CD4-positive, alpha-beta T cell treated with Interferon gamma for 1 hour (primary cell): ENCODE results near the gene NBEAL1.
"Not testable (repeated sequence)": the region's sequence is repeated elsewhere in the genome, so short reads cannot be mapped to it uniquely, and the experiment has no call there.

Source experiments
- DNase-seq: peaks from one replicate; pipeline ENCODE4 v3.0.0-alpha.2; 2020

NBEAL1 gene

DNA sequence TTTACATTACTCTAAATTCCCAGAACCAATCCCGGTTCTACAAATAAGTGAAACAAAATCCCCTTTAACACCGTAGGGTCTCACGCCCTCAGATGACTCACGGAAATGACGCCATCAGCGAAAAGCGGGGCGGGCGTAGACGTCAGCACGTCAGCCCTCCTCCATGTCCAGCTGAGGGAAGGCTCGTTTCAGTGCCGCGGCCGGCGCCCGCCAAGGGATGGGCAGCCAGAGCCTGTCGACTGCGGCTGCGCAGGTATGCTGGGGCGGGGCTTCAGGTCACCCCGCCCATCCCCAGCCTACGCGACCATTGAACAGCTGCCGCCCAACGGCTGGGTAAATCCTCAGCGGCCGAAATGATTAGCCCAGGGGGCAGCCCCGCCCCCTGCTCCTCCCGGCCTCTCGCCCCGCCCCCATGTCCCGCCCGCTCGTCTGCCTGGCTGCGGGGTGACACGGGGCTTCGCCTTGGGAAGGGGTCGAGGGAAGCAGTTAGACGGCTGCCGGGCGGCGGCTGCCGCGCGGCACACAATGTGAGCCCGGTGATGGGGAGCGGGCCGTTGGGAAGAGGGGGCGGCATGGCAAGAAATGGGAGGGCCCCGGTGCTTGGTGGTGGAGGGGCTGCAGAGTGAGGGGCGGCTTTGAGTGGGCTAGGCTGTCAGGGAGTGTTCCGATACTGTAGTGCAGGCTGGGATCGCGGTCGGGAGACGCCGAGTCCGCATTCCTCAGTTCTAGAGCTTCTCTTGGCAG lies at the start of gene NBEAL1:
NBEAL1 (plus strand) TSS at position 420 of the 744 bp plus-strand sequence. CDS start 1,510 bp downstream, outside the sequence.
- peak; percentile 99 for DNase-seq

DNA sequence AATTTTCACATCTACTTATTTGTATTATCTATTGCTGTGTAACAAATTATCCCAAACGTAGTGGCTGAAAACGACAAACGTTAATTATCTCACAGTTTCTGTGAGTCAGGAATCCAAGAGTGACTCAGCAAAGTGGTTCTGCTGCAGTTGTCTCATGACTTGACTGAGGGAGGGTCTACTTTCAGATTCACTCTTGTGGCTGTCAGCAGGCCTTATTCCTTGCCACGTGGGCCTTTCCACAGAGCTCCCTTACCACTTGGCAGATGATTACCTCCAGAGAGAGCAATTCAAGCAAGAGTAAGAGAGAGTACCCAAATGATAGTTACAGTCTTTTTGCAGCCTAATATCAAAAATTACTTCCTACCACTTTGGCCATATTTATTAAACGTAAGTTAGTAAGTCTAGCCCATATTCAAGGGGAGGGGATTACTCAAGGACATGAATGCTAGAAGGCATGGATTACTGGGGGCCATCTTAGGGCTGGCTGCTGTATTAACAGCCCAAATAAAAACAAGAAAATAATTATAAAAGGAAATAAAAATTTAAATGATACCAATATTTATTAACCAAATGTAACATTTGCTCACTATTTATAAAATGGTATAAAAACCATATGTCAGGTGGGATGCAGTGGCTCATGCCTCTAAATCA lies 48.7 kb upstream of the NBEAL1 start:
- DNase-seq = no peak

DNA sequence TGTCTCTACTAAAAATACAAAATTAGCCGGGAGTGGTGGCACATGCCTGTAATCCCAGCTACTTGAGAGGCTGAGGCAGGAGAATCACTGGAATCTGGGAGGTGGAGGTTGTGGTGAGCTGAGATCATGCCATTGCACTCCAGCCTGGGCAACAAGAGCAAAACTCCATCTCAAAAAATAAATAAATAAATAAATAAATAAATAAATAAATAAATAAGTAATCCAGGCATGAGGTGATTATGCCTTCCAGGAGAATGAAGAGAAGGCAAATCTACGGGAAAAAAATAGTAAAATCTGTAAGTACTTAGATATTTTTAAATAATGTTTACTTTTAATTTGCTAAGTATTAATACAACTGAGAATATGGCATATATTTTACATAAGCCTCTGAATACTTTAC lies 45.3 kb upstream of the NBEAL1 start:
- not testable (repeated sequence) for DNase-seq

DNA sequence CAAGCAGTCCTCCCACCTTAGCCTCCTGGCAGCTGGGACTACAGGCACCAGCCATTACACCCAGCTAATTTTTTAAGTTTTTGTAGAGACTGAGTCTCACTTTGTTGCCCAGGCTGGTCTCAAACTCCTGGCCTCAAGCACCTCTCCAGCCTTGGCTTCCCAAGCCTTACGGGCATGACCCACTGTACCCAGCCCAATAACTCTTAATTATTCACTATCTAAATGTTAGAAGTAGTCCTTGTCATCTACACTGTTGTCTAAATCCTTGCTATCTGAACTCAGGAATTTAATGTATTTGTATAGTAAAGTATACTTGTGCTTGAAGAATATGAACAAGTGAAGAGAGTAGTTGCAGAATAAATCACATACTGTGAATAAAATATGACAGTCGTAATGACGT lies 37.9 kb upstream of the NBEAL1 start:
- no peak for DNase-seq

DNA sequence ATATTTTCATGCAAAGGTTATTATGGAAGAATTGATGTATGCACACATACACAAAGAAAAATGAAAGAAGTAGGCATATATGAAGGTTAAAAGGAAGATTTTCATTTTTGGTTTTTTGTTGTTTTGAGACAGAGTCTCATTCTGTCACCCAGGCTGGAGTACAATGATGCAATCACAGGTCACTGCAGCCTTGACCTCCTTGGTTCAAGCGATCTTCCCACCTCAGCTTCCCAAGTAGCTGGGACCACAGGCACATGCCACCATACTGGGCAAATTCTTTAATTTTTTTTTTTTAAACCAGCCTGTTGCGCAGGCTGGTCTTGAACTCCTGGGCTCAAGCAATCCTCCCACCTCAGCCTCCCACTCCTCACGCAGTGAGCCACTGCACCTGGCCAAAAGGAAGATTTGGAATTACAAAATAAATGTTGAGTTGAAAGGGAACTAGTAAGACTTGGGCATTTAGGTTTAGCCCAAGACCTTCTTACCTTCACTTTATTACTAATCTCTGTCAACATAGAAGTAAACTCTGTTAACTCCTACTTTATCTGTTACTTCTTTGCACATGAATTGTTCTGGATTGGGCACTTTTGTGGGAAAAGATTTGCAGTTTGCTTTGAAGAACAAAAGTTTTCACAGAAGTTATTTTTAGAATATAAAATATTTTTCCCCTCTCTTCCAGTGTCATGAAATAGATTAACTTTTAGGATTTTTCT lies 31.7 kb upstream of the NBEAL1 start:
- DNase-seq = no peak

DNA sequence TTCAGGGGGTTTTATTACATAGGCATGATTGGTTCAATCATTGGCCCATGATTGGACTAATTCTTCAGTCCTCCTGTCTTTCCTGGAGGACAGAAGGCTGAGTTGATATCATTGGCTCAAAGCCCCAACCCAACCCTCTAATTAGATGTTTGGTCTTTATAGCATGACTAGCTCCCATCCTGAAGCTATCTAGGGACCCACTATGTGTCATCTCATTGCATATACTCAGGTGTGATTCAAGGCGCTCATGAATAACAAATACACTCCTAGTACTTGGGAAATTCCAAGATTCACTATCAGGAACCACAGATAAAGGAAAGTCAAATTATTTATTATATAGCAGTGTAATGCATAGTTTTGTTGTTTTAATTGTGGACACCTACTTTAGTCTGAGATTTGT lies 24.9 kb upstream of the NBEAL1 start:
- DNase-seq = no peak

DNA sequence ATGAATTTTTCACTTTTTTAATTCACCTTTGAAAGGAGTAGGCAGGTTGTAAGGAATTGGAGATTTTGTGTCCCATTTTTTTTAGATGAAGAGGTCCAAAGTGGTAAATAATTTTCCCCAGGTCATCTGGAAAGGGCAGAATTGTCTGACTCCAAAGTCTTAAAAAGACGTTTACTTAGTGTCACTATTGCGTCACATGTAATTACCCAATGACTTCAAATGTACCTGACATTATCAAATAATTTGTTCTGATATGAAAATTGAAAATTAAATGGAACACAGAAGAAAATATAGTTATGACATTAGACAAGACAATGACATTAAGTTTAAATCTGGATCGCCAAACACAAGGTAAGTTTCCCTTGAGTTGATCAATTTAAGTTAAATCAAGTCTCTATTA lies 24.2 kb upstream of the NBEAL1 start:
- DNase-seq = no peak

DNA sequence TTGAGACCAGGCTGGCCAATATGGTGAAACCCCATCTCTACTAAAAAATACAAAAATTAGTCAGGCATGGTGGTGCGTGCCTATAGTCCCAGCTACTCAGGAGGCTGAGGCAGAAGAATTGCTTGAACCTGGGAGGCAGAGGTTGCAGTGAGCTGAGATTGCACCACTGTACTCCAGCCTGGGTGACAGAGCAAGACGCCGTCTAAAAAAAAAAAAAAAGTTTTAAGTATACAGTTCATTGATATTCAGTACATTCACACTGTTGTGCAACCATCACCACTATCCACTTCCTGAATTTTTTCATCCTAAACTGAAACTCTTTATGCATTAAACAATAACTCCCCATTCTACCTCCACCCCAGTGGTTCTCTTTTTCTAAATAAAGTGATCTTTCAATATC lies 17.6 kb upstream of the NBEAL1 start:
- peak; percentile 15 for DNase-seq

DNA sequence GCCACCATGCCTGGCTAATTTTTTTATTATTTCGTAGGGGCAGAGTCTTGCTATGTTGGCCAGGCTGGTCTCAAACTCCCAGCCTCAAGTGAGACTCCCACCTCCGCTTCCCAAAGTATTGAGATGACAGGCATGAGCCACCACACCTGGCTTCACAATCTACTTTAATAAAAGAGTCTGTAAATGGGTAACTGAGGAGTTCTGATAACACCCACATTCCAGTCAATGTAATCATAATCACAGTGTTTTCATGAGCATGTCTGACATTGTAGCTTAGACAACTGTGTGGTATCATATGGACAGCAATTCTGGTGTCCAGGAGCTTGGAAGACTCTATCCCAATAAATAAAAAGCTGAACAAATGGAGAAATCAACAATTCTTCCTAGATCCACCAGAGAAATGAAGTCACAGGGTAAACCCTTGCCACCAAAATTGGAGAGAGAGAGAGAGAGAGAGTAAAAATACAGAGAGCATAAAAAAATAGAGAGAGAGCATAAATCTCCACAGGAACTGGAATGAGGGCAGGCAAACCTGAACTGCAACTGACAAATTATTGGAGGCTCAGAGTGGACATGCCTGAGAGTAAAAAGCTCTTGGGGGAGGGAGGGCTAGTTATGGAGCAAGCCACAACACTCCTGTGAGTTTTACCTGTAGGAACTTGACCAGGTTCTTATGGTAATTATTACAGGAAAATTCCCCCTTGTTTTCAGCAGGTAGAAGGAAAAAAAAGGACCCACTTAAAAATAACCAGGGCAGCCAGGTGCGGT lies 12.4 kb upstream of the NBEAL1 start:
- no peak for DNase-seq

DNA sequence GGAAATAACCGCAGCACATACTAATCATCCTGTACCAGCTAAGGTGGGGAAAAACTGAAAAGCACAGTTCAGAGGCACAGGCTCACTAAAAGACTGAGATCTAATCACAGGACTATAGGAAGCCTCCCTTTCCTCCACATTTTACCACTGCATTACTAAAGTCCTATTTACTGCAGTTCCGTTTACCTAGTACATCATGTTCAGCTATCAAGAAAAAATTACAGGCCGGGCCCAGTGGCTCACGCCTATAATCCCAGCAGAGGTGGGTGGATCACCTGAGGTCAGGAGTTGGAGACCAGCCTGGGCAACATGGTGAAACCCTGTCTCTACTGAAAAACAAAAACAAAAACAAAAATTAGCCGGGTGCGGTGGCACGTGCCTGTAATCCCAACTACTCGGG lies 11.0 kb upstream of the NBEAL1 start:
- no peak for DNase-seq

DNA sequence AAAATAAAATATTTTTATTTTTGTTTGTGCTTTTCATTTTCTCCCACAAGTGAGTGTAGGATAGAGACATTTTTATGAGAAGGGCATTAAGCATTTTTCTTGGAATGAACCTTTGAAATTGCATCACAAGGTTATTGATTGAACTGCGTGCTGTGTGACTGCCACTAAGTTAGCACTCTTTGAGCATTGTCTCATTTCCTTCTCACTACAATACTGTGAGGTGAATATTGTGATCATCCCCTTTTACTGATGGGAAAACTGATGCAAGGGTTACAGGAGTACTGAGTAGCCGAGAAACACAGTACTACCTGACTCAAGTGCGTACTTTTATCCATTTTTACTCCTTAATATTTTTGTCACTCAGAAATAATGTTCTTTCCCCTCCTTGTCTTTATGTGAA lies 2.0 kb downstream of the NBEAL1 start:
- DNase-seq = no peak

DNA sequence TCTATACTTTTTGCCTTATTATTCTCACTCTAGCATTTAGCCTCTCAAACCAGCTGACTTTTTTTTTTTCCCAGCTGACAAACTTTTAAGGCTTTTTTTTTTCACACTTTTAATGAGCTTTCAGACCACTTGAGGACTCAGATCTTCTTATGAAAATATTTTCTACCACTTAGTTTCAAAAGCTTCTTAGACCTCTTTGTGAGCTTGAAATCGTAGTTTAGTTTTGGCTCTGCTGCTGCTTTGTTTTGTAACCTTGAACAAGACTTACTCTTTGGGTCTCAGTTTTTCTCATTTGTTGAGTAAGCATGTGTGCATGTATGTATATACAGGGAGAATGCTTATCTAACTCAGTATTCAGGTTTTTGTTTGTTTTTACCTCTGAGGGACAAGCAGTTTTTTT lies 3.5 kb downstream of the NBEAL1 start:
- no peak for DNase-seq

DNA sequence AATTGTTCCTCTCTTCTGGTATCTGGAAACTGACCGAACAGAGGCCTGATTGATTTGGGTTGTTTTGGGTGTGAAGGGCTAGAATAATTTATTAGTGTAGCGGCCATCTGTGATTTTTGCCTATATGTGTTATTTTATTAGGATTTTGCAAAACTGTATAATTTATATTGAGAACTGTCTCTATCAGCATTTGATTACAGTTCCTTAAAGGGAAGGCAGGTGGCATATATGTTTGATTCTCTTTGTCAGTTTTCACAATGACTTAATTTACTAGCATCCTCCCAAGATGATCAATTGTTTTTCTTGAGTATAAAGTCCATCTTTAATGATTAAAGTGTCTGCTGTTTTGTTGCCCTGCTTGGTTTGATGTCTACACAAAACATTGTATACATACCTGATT lies 4.5 kb downstream of the NBEAL1 start:
- DNase-seq = no peak

DNA sequence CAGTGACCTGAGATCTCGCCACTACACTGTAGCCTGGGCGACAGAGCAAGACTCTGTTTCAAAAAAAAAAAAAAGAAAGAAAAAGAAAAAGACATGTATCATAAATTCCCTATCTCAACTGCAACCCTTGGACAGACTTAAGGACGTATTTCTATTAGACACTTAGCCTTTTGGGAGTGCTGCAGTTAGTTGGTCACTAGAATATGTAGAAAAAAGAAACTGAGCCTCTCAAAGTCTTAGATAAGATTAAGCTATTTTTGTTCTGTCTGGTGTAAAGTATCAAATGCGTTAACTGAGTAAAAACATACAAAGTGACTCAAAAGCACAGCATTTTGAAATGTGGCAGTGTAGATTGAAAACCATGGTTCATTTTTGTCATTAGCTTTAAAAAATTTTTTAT lies 7.3 kb downstream of the NBEAL1 start:
- DNase-seq = no peak

DNA sequence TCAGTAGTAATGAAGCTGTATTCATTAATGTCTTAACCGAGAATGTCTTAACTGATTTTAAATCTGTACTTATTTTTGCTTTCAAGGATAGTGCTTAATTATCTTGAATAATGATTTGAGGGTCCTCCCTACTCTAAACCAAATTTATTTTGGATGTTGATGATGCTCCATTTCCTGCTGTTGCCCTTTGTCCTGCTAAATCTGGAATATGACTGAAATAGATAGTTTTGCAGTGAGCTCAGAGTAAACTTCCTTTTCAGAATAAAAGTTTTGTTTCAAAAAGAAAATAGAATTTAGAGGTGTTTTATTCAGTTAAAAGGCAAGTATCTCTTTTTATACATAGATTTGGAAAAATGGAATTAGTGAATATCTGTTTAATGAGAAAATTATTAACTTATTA lies 8.1 kb downstream of the NBEAL1 start:
- DNase-seq = no peak

DNA sequence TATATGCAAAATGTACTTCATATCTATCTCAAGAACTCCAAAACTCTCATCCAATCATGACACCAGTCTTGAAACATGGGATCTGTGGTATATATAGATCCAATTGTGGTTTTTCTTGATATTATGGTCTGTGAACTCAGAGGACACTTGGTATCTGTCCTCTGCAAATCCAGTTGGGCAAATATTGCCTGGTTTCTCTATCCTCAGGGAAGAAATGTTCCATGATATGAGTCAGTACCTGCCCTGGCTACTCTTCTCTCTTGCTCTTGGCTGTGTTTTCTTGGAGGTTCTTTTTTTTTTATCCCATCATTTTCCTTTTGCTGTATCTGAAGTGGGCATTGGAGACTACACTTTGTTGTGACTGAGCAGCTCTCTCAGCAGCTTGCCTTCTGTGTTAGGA lies 10.9 kb downstream of the NBEAL1 start:
- DNase-seq = no peak

DNA sequence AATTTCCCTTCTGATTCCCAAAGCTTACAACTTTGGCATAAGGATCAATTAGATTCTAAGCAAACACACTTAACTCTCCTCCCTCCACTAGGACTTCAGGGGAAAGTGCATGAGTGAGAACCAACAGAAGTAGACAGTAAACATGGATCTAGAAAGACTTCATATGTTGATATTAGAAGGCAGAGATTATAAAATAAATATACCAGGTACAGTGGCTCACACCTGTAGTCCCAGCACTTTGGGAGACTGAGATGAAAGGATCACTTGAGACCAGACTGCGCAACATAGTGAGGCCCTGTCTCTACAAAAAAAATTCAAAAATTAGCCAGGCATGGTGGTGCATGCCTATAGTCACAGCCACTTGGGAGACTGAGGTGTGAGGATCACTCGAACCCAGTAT lies 15.9 kb downstream of the NBEAL1 start:
- DNase-seq = no peak

DNA sequence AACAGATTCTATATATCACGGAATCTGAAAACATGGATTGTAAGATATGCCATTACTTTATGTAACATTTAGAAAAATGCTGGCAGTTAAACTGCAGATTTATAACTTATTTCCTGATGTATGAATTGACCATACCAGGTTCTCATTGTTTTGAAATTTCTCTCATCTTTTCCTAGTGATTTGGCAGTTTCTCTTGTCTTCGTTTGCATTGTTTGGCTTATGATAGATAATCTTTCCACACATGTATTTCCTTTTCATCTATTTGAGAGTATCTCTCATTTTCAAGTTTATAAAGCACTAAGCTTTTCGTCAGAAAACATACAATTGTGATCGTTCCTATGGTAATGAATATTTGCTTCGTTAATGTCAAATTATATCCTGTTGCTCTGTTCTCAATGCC lies 16.3 kb downstream of the NBEAL1 start:
- DNase-seq = no peak

DNA sequence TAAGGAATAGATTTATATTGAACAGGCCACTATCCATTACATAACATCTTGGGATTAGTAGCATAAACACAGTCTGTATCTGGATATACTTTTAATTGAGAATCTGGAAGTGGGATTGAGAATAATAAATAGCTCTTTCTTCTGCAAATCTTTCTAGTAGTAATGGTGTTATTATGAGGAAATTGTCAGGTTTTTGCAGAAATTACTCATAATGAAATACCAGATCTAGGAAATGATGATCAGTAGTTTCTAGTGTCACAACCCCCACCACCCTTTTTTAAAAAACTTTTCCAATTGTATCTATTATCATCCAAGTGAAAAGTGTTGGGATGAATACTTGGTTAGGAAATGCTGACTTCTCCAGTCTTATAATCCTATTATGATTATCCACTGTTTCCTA lies 18.7 kb downstream of the NBEAL1 start:
- no peak for DNase-seq

DNA sequence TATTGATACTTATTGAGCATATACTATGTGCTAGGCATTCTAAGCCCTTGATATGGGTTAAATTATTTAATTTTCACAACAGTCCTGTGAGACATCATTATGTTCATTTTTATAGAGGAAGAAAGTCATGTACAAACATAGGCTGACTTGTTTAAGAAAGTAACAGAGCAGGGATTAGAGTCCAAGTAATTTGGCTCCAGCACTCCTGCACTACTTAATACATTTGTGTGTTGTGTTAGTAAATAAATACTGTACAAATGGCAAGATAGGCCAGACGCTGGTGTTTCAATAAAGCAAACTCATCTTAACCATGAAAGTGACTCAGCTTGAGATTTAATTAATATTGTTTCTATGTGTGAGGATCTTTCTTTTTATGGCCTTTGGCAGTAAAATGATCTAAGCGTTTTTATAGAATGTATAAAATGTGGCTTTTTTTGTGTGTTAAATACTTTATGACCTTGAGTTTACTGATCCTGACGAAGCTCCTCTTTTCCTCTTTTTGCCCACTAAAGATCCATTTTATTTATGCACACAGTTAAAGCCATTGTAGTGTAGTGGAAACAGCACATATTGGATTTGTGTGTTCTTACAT lies 21.3 kb downstream of the NBEAL1 start:
- no peak for DNase-seq

DNA sequence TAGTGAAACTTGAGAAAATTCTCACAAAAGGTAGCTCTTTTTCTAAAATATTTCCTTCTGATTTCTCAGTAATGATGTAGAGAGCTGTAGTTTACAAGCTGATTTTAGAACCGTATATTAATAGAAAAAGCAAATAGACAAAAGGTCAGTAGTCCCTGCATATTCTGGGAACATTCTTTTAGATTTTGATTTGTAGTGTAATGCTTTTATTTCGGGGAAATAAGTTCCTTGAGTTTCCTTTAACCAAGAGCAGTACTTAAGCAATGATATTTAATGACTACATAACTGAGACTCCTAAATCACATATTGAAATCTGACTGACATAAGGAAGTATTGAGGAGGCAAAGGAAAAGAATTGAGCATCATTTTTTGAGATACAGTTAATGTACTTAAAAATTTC lies 22.4 kb downstream of the NBEAL1 start:
- DNase-seq = no peak

DNA sequence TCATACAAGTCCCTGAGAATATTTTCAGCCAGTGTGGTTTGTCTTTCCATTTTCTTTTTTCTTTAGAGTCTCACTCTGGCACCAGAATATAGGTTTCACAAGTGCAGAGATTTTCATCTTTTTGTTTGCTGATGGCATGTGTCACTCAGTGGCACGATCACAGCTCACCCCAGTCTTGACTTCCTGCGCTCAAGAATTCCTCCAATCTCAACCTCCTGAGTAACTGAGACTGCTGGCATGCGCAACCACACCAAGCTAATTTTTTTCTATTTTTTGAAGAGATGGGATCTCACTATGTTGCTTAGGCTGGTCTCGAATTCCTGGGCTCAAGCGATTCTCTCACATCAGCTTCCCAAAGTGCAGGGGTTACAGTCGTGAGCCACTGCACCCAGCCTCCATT lies 23.9 kb downstream of the NBEAL1 start:
- DNase-seq = no peak

DNA sequence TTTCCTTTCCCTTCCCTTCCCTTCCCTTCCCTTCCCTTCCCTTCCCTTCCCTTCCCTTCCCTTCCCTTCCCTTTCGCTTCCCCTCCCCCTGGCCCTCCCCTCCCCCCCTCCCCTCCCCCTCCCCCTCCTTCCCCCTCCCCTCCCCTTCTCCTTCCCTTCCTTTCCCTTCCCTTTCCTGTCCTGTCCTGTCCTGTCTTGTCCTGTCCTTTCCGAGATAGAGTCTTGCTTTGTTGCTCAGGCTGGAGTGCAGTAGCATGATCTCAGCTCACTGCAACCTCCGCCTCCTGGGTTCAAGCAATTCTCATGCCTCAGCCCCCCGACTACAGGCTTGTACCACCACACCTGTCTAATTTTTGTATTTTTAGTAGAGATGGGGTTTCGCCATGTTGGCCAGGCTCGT lies 24.5 kb downstream of the NBEAL1 start:
- not testable (repeated sequence) for DNase-seq
